COLO668 (cell line): Measurements from ENCODE around the gene ANGPTL1.
"Not testable (repeated sequence)": the region's sequence is repeated elsewhere in the genome, so short reads cannot be mapped to it uniquely, and the experiment has no call there.

Source experiments
- DNase-seq: peaks from one replicate; lab custom pipeline; 2025; ENCODE audit not compliant: unreplicated experiment; lab: John Stamatoyannopoulos, UW

ANGPTL1 gene

DNA sequence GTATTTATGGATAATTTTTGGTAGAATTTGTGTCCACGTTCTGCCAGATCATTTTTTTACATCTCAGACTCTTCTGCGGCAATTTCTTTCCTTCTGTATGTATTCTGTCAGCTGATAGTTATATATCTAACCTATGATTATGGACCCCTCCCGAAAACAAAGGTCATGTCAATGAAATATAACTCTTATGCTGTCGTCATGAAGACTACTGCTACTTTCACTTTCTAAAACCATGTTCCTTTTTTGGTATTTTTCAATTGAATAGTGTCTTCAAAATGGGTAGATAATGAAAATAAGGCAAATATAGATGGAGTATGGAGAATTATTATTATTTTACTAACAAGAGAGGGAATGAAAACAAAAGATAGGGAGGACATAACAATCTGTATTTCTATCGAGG is 3.2 kb downstream of the ANGPTL1 start:
- DNase-seq, result no peak

- DNase-seq, result no peak
Observed at GRCh38 chr1:178864326-178864725, 6.6 kb downstream of the ANGPTL1 start.

DNA sequence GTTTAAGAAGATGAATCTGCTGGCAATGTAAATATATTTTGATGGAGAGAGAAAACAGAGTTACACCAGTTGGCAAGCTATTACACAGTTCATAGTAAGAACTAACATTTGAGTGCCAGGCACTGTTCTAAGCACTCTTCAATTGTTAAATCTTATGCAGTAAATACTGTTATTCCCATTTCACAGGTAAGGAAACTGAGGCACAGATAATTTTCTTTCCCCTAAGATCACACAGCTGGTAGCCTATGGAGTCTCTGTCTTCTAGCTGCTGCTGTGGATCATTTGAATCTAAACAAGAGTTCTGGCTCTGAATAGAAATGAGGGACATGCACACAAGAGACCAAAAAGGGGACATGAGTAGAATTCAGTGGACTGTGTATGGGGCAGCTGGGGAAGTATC is 8.0 kb downstream of the ANGPTL1 start:
- DNase-seq, result no peak

- DNase-seq, result no peak
Observed at GRCh38 chr1:178862416-178862815, 8.5 kb downstream of the ANGPTL1 start.

DNA sequence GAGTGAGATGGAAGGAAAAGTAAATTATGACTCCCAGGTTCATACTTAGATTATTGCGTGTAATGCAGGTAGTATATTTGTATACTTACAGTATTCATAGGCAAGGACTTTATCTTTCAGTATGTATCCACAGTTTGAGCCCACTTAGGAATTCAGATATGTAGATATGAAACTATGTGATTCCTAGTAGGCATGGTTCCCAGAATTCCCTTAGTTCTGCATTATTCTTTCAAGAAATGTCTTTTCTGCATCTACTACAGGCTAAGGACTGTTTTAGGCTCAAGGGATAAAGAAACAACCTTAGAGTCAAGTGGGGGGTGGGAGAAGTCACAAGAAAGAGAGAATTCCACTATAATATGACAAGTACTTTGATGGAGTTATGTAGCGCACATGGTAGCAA is 13.8 kb downstream of the ANGPTL1 start:
- DNase-seq, result no peak

DNA sequence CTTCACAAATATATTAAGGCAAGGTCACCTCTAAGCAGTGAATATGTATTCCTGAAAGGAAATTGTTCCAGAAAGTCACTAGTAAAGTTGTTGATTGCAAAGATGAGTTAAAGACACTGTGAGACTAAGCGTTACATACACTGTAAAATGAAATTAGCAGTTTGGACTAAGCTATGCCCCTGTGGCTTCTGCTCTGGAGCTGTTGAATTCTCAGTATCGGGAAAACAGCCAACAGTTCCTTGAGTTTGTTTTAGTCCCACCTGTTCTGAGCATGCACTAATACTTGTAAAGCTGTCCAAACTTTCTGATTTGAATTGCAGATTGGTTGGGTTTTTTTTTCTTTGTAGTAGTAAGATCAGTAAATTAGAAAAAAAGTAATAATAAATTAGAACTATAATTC is 21.0 kb downstream of the ANGPTL1 start:
- DNase-seq, result no peak

DNA sequence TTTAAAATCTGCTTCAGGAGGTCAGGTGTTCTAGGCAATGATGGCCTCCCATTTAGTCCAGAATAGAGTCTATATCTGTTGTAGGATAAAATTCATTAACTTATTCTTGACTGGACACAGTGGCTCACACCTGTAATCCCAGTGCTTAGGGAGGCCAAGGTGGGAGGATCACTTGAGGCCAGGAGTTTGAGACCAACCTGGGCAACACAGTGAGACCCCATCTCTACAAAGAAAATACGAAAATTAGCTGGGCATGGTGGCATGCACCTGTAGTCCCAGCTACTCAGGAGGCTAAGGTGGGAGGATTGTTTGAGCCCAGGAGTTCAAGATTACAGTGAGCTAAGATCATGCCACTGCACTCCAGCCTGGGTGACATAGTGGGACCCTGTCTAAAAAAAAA is 23.0 kb downstream of the ANGPTL1 start:
- DNase-seq, result not testable (repeated sequence)

DNA sequence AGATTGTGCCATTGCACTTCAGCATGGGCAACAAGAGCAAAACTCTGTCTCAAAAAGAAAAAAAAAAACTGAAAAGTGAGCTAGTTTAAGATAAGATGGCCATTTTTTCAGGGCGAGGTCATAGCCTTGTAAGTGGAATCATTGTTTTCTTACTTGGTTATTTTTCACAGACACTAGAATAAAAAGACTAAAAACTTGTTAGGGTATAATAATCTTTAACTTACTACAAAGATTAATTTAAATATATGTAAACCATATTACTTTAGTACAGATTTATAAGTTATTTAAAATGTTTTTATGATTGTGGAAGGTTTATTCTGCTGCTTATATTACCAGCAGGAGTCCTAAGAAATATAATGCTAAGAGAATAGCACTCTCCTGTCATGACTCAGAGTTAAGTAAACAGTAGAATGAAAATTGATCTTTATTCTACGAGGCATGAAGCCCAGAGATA is 23.5 kb downstream of the ANGPTL1 start:
- DNase-seq, result no peak

DNA sequence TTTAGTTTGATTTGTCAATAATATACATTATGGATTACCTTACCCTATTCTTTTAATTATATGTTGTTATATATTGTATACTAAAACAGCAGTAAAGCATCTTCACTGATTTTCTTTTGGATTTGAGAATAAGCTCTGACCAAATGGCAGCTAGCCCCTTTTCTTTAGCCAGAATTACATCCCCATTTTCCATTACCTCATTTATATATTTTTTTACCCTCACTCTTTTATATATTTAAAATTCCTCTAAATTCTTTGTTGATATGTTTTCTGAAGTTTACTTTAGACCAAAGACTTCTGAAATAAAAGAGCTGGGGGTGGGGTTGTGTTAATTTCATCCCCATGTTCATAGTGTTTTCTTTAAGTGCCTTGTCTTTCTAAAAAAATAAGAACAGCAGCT is 24.6 kb downstream of the ANGPTL1 start:
- no peak for DNase-seq

DNA sequence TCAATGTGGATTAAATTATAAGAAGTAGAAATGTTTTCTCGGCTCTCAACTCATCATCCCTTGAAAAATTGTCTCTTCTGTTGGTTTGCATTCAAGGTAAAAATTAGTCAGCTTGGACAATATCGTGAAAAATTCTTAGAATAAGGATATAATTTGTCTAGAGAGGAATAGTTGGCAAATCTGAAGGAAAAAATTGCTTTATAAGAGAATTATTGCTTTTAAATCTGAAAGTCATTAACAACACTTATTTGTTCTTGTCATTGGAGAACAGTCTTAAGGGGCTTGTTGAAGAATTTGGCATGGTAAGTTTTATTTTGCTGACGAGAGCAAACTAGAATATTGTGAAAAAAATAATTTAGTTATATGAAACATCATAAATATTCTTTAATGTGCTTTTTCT is 26.4 kb downstream of the ANGPTL1 start:
- DNase-seq, result no peak

DNA sequence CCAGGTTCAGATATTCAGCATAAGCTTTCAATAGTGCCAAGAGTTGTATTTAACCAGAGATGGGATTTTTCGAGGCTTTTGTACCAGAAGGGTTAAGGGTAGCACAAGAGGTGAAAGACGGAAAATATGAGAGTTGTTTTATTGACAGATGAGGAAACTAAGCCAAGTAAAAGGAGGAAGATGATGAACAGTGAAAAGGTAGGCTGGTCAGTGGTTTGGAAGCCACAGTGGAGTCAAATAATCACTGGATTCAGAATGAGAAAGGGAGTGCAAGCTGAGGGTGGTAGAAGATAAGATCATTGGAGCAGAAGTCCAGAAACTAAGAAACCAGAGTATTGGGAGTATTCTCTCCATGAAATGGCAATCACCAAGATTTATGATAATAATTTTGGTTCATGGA is 45.7 kb downstream of the ANGPTL1 start:
- DNase-seq, result no peak

DNA sequence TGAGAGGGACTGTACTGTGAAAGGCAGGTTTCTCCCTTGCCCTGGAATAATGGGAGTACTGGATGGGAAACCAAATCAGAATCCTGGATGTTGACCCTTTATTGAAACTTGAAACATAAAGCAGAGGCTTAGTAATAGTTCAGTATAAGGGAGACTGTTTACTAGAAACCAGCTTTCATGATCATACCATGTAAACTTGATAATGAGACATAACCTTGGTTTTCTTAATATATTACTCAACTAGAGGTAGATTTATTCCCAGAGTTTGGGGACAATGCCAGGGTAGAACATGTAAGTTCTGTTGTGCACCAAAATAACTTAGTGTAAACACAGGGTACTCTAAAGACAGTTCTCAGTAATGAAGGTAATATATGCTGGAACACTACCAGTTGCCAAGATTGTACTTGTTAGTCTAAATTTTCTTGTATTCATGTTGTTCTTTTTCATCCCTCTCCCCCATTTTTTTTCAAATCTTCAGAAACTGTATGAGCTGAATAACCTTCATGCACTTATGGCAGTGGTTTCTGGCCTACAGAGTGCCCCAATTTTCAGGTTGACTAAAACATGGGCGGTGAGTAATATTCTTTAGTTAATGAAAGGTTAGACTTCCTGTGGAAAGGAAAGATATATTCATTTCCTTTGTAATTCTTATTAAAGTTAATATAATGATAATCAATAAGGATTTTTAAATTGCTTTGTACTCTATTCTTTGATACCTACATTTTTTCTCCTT is 49.6 kb downstream of the ANGPTL1 start:
- no peak for DNase-seq

- DNase-seq, result no peak
Observed at GRCh38 chr1:178819123-178819522, 51.8 kb downstream of the ANGPTL1 start.

DNA sequence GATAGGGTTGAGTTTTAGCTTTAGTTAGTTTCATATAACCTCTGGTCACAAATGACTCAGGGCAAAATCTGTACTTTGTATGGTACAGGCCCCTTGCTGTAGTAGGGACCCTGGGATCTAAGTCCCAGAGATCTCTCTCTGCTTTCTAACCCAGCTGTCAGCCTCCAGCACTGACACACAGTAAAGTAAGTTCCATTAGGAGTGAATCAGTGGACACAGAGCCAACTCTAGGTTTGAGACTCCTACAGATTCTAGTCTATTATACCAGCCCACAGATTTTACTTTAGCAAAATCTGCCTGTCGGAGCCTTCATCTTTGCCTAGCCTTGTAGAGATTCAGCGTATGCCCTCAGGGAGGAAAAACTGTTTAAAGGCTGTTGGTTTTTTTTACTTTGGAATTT is 52.5 kb downstream of the ANGPTL1 start:
- no peak for DNase-seq

GRCh38 chr1:178810585-178810984 is 60.3 kb downstream of the ANGPTL1 start:
- DNase-seq, result no peak

GRCh38 chr1:178808529-178808928 is 62.3 kb downstream of the ANGPTL1 start:
- DNase-seq, result no peak

- DNase-seq, result no peak
Observed at GRCh38 chr1:178806665-178807300, 64.1 kb downstream of the ANGPTL1 start.

DNA sequence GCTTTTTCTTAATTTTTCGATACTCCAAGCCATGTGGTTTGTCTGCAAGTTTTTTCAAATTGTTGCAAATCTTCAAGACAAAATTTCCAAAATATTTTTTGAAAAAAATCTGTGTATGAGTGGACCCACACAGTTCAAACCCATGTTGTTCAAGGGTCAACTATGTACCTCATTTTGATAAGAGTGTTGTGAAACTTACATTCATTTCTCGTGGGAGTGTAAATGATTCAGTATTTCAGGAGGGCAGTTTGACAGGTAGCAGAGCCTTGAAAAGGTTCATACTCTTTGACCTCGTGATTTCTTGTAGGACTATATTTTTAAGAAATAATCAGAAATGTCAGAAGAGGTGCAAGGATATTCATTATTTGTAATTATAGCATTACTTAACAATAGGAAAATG is 68.0 kb downstream of the ANGPTL1 start:
- DNase-seq, result no peak
